DND-41 (cell line): ENCODE measurements around the gene RASA2.

ENCODE experiments used
- ATAC-seq: fragments of 200-7000 bp; cut with Tn5 transposase; 3 replicates; pipeline ENCODE4 v1.9.1; 2021; ENCODE audit warnings: low read depth; ENCODE audit not compliant: insufficient read depth
- DNase-seq: peaks from one replicate; pipeline ENCODE4 v3.0.0-alpha.2; 2020
- H2AFZ ChIP-seq: 2 replicates; pipeline ENCODE4 v1.6.0; 2012; ENCODE audit warnings: low read depth, low read length
- H3K27ac ChIP-seq: 2 replicates; pipeline ENCODE4 v1.5.1; 2012; ENCODE audit warnings: low read length, inconsistent platforms
- H3K27me3 ChIP-seq: fragments of 200-600 bp; sonication (generic); 2 replicates; pipeline ENCODE4 v1.6.0; 2012; ENCODE audit warnings: low read length, mild to moderate bottlenecking, inconsistent platforms; ENCODE audit not compliant: insufficient read depth, poor library complexity
- H3K36me3 ChIP-seq: 2 replicates; pipeline ENCODE4 v1.5.1; 2012; ENCODE audit warnings: low read length, inconsistent platforms; ENCODE audit not compliant: insufficient read depth
- H3K4me1 ChIP-seq: 2 replicates; pipeline ENCODE4 v1.5.1; 2012; ENCODE audit warnings: mild to moderate bottlenecking, low read length; ENCODE audit not compliant: insufficient read depth
- H3K4me2 ChIP-seq: 2 replicates; pipeline ENCODE4 v1.6.0; 2012; ENCODE audit warnings: mild to moderate bottlenecking, moderate library complexity, low read length, inconsistent platforms; ENCODE audit not compliant: insufficient read depth
- H3K4me3 ChIP-seq, 2 experiments: fragments of 200-600 bp in 1 of 2; shearing (Covaris generic) in 1 of 2; 2 replicates each; pipeline ENCODE4 v1.5.1; 2012 to 2016; ENCODE audit warnings: inconsistent platforms in 2 of 2, low read length in 2 of 2, mild to moderate bottlenecking in 2 of 2, low read depth in 1 of 2, moderate library complexity in 1 of 2
- H3K79me2 ChIP-seq: 2 replicates; pipeline ENCODE4 v1.6.0; 2012; ENCODE audit warnings: low read length, inconsistent platforms; ENCODE audit not compliant: insufficient read depth
- H3K9ac ChIP-seq: 2 replicates; pipeline ENCODE4 v1.6.0; 2012; ENCODE audit warnings: low read depth, mild to moderate bottlenecking, inconsistent platforms, low read length, moderate library complexity
- H3K9me3 ChIP-seq: 2 replicates; pipeline ENCODE4 v1.5.1; 2012; ENCODE audit warnings: low read length, moderate library complexity, mild to moderate bottlenecking, inconsistent platforms; ENCODE audit not compliant: insufficient read depth, severe bottlenecking
- H4K20me1 ChIP-seq: 2 replicates; pipeline ENCODE4 v1.6.0; 2012; ENCODE audit warnings: low read length; ENCODE audit not compliant: insufficient read depth
- CTCF ChIP-seq: IDR thresholded peaks from 2 replicates; pipeline ENCODE4 v1.5.1; 2012; ENCODE audit warnings: borderline replicate concordance, low read length, moderate library complexity, mild to moderate bottlenecking; ENCODE audit not compliant: poor library complexity, severe bottlenecking; ENCODE audit errors: extremely low read depth
- EZH2 ChIP-seq: IDR thresholded peaks from 3 replicates; pipeline ENCODE4 v1.6.1; 2012; ENCODE audit warnings: borderline replicate concordance, low read depth, mild to moderate bottlenecking, moderate library complexity, low read length, inconsistent platforms; ENCODE audit not compliant: severe bottlenecking

The RASA2 gene

GRCh38 chr3:141498598-141499223, 11.9 kb downstream of the RASA2 start:
- Histone ChIP-seq H3K79me2 (peaks cover 91% of the 10 kb centered on the region), H4K20me1 (peaks cover 41% of the 10 kb centered on the region), H3K4me2 (peak overlapping the region; percentile 68), H3K27me3 (no peaks in the 10 kb centered on the region), H3K9ac (peak overlapping the region; percentile 44), H3K4me1 (peaks cover 57% of the 10 kb centered on the region), H3K27ac (peak overlapping the region; percentile 83), H3K36me3 (peaks cover 26% of the 10 kb centered on the region; the same call in 1 of the 2 replicates), H2AFZ (peak overlapping the region; percentile 37), H3K4me3 (peak overlapping the region; percentile 11 to 57; a peak in 3 of 4 replicates), H3K9me3 (no peaks in the 10 kb centered on the region)
- DNase-seq (peak; percentile 92), ATAC-seq (peak; percentile 97)
- peak; percentile 2 for TF ChIP-seq CTCF
- TF ChIP-seq EZH2: no peak

GRCh38 chr3:141499284-141499683, 12.5 kb downstream of the RASA2 start:
- Histone ChIP-seq H3K27me3 (no peaks in the 10 kb centered on the region), H3K79me2 (peaks cover 91% of the 10 kb centered on the region), H3K4me2 (peak overlapping the region; percentile 68), H2AFZ (peak overlapping the region; percentile 37), H3K27ac (peak overlapping the region; percentile 83), H3K4me1 (peaks cover 52% of the 10 kb centered on the region), H4K20me1 (peaks cover 46% of the 10 kb centered on the region), H3K36me3 (peaks cover 23% of the 10 kb centered on the region), H3K9ac (peak overlapping the region; percentile 44), H3K4me3 (peak overlapping the region; percentile 11 to 57; a peak in 3 of 4 replicates), H3K9me3 (no peaks in the 10 kb centered on the region)
- ATAC-seq: peak; percentile 9; the same call in 2 of the 3 replicates
- no peak for DNase-seq
- TF ChIP-seq CTCF: no peak
- no peak for TF ChIP-seq EZH2

- H3K79me2 ChIP-seq: peaks cover 91% of the 10 kb centered on the region
- peaks cover 53% of the 10 kb centered on the region for H4K20me1 ChIP-seq
- no peak for DNase-seq
- H3K27ac ChIP-seq: peak overlapping the region; percentile 83
- H2AFZ ChIP-seq: no peak overlapping the region
- peaks cover 45% of the 10 kb centered on the region for H3K4me1 ChIP-seq
- peak overlapping the region; percentile 68 for H3K4me2 ChIP-seq
- peak overlapping the region; percentile 44 for H3K9ac ChIP-seq
- H3K4me3 ChIP-seq: peak overlapping the region in 1 of 2 experiments; percentile 57; a peak in 1 of 4 replicates
- peaks cover 24% of the 10 kb centered on the region for H3K36me3 ChIP-seq
- TF ChIP-seq CTCF: no peak
- no peak for TF ChIP-seq EZH2
- no peaks in the 10 kb centered on the region for H3K27me3 ChIP-seq
- ATAC-seq: no peak
- H3K9me3 ChIP-seq: no peaks in the 10 kb centered on the region
These were observed 13.1 kb downstream of the RASA2 start for GRCh38 chr3:141499965-141500364.
